ENCODE results near the gene GABBR1. TPM values are rescaled to one million over a fixed set of nuclear protein-coding genes. Genes with fewer than 3 reads are reported as not detected.

The GABBR1 gene
- total and polyA plus RNA-seq, 2 of the 13 experiments (the other 11 are each of a cell fraction or from before 2014, with no cell fraction given): 0.07 to 0.37 TPM

- TF ChIP-seq PRMT3 (CRISPR knock-in tag; IDR thresholded peaks at IDR 0.05; ENCODE audit: borderline replicate concordance, low read depth) (no peak), HMGXB4 (CRISPR knock-in tag; IDR thresholded peaks at IDR 0.05; ENCODE audit: borderline replicate concordance in 1 of 2, low read depth in 1 of 2) (no peak; a peak in 1 of 4 replicates), PATZ1 (CRISPR knock-in tag; IDR thresholded peaks at IDR 0.05) (peak; percentile 16; the same call in 1 of the 2 replicates), ZSCAN25 (CRISPR knock-in tag; IDR thresholded peaks at IDR 0.05) (no peak), ERF (CRISPR knock-in tag; IDR thresholded peaks at IDR 0.05) (no peak), SAP130 (CRISPR knock-in tag; IDR thresholded peaks at IDR 0.05; ENCODE audit: low read depth) (peak; percentile 17; the same call in 1 of the 2 replicates), ZBTB3 (CRISPR knock-in tag; IDR thresholded peaks at IDR 0.05; ENCODE audit: borderline replicate concordance, low read depth) (no peak), ZNF30 (CRISPR knock-in tag; IDR thresholded peaks at IDR 0.05) (no peak), KIAA2018 (CRISPR knock-in tag; IDR thresholded peaks at IDR 0.05; ENCODE audit: borderline replicate concordance) (no peak), RBAK (CRISPR knock-in tag; IDR thresholded peaks at IDR 0.05) (no peak), EEA1 (CRISPR knock-in tag; IDR thresholded peaks at IDR 0.05; ENCODE audit: borderline replicate concordance) (no peak), HINFP (CRISPR knock-in tag; IDR thresholded peaks at IDR 0.05; ENCODE audit: low read depth) (no peak), PTBP1 (IDR thresholded peaks at IDR 0.05; ENCODE audit: low read depth, low read length, poor library complexity, severe bottlenecking) (no peak)
These were observed at the start of gene GABBR1 (continued) for GRCh38 chr6:29632789-29633533.
